Activated T-cell treated with anti-CD3 and anti-CD28 coated beads, Interleukin-2, amount 50 U/mL, for 72 hours (primary cell): ENCODE data around the gene NR3C2. TPM values are rescaled to one million over a fixed set of nuclear protein-coding genes. Genes with fewer than 3 reads are reported as not detected.

ENCODE experiments used
- ATAC-seq, 2 donors: fragments of 150-1000 bp; cut with Tn5 transposase; replicated peaks in 1 of 2; 2 replicates each; pipeline ENCODE4 v1.10.0; 2021; ENCODE audit warnings: moderate library complexity in 2 of 2, mild to moderate bottlenecking in 1 of 2
- DNase-seq, 2 donors: peaks; one replicate each; pipeline ENCODE4 v3.0.0; 2021 to 2022; ENCODE audit warnings: mixed read lengths in 1 of 2
- H3K27ac Mint-ChIP-seq: one replicate; pipeline ENCODE4 v1.8.0; 2022; ENCODE audit warnings: mild to moderate bottlenecking, moderate library complexity, mixed read lengths
- H3K27me3 Mint-ChIP-seq: one replicate; pipeline ENCODE4 v1.8.0; 2022; ENCODE audit warnings: low read depth, mixed read lengths
- H3K36me3 Mint-ChIP-seq, 2 donors: one replicate each; pipeline ENCODE4 v1.8.0; 2022; ENCODE audit warnings: mixed read lengths in 2 of 2, mild to moderate bottlenecking in 1 of 2; ENCODE audit not compliant: insufficient read depth in 2 of 2
- H3K4me1 Mint-ChIP-seq: one replicate; pipeline ENCODE4 v1.8.0; 2022; ENCODE audit warnings: low read depth, mixed read lengths
- H3K4me3 Mint-ChIP-seq, 2 donors: one replicate each; pipeline ENCODE4 v1.8.0; 2022; ENCODE audit warnings: mild to moderate bottlenecking in 2 of 2, mixed read lengths in 2 of 2, moderate library complexity in 2 of 2
- H3K9me3 Mint-ChIP-seq, 2 donors: one replicate each; pipeline ENCODE4 v1.8.0; 2022; ENCODE audit warnings: mixed read lengths in 2 of 2
- total RNA-seq, 2 donors: library from RNA; stranded (reverse); gene quantifications; one replicate each; pipeline ENCODE4 v1.2.3, GENCODE V29; 2022

The NR3C2 gene
- total RNA-seq, 2 donors from 2014 or later, result 6.2 to 8.0 TPM

GRCh38 chr4:148376151-148376550 lies 66.1 kb downstream of the NR3C2 start:
- H3K27me3 Mint-ChIP-seq, result no peaks in the 10 kb centered on the region
- peaks cover 15% of the 10 kb centered on the region for H3K4me1 Mint-ChIP-seq
- peak overlapping the region; percentile 97 for H3K27ac Mint-ChIP-seq
- peak in 1 of 2 donors; percentile 49 for ATAC-seq
- no peaks in the 10 kb centered on the region for H3K36me3 Mint-ChIP-seq
- no peaks in the 10 kb centered on the region for H3K9me3 Mint-ChIP-seq
- peak in 1 of 2 donors; percentile 15 for DNase-seq
- peak overlapping the region; percentile 58 to 89 for H3K4me3 Mint-ChIP-seq

DNA sequence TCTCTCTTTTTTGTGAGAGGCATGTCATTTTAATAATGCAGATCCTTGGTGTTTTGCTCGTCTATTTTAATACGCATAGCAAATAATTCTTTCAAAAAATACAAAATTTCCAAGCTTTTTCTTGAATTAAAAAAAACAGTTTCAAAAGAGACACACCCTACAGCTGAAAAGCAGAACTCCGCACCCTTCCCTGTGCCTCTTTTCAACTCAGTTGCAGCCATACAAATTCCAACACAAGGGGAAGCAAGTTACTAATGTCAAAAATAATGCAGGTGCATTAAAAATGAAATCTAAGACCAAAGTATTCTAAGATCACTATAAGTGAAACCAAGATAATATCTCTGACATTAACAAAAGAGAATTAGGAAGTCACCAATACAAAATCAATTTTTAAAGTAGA lies 66.6 kb downstream of the NR3C2 start:
- no peaks in the 10 kb centered on the region for H3K27me3 Mint-ChIP-seq
- H3K4me3 Mint-ChIP-seq, result peak overlapping the region; percentile 58 to 66
- peak overlapping the region; percentile 97 for H3K27ac Mint-ChIP-seq
- ATAC-seq (no peak), DNase-seq (no peak)
- no peaks in the 10 kb centered on the region for H3K9me3 Mint-ChIP-seq
- no peaks in the 10 kb centered on the region for H3K36me3 Mint-ChIP-seq
- H3K4me1 Mint-ChIP-seq, result peaks cover 15% of the 10 kb centered on the region

DNA sequence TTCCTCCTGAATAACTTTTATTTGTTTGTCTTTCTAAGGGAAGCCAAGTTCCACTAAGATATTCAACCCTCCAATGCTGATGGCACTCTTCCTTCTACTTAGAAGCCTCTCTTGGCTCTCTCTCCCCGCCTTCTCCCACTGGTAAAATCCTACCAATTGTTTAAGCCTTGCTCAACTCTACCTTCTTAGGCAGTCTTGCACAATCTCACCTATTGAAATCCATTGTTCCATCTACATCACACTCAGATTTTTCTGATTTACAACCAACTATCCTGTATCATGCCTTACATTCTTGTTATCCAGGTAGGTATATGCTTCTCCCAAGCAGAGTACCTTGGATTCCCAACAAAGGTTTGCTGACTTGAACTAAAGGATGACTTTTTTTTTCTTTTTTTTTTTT lies 69.1 kb downstream of the NR3C2 start:
- Mint-ChIP-seq H3K27me3 (no peaks in the 10 kb centered on the region), H3K4me3 (no peak overlapping the region), H3K4me1 (peaks cover 11% of the 10 kb centered on the region), H3K9me3 (no peaks in the 10 kb centered on the region), H3K36me3 (no peaks in the 10 kb centered on the region), H3K27ac (no peak overlapping the region)
- ATAC-seq (no peak), DNase-seq (no peak)

DNA sequence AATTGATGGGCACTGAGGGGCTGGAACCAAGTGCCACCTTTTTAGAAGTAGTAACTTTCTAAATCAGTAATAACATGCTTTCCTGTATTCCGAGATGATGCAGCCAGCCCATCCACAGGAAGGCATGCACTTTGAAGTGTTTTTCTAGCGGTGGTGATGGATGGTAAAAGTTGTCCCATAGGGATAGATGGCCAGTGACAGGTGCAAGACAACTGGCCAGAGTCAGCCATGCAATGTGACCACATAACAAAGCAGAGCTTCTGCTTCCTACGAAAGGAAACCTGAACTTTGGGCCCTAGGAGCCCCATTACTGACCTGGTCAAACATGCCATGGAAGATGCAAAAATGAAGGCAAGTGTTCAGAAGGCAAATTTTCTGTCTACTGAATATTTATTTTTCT lies 72.3 kb downstream of the NR3C2 start:
- no peaks in the 10 kb centered on the region for H3K9me3 Mint-ChIP-seq
- no peaks in the 10 kb centered on the region for H3K27me3 Mint-ChIP-seq
- ATAC-seq (no peak), DNase-seq (no peak)
- peaks cover 5% of the 10 kb centered on the region for H3K4me1 Mint-ChIP-seq
- no peak overlapping the region for H3K27ac Mint-ChIP-seq
- no peaks in the 10 kb centered on the region for H3K36me3 Mint-ChIP-seq
- H3K4me3 Mint-ChIP-seq, result no peak overlapping the region

- Mint-ChIP-seq H3K4me1 (peaks cover 5% of the 10 kb centered on the region), H3K27ac (no peak overlapping the region), H3K36me3 (peaks cover 0 to 2% of the 10 kb centered on the region in 2 donors), H3K9me3 (no peaks in the 10 kb centered on the region), H3K27me3 (no peaks in the 10 kb centered on the region), H3K4me3 (peak overlapping the region in 1 of 2 donors; percentile 1)
- ATAC-seq (no peak), DNase-seq (no peak)
These were observed 74.5 kb downstream of the NR3C2 start for GRCh38 chr4:148367756-148368155.

DNA sequence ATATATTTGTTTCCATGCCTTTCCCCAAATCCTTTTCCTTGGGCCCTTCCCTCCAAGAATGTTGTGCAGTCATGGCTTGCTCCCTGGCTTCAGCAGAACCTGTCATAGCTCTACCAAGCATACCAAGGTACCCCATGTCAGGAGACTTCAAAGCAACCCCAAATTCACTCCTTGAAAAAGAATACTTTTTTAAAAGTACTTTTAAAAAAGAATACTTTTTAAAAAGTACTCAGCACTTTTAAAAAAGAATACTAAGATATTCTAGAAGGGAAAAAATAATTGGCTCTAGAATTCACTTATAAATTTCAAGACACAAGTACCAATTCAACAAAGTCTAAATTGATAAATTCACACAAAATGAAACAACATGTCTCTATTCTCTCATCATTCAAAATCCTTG lies 76.0 kb downstream of the NR3C2 start:
- no peaks in the 10 kb centered on the region for H3K27me3 Mint-ChIP-seq
- peak overlapping the region in 1 of 2 donors; percentile 24 for H3K4me3 Mint-ChIP-seq
- peaks cover 5% of the 10 kb centered on the region for H3K4me1 Mint-ChIP-seq
- DNase-seq, result no peak
- no peak for ATAC-seq
- H3K9me3 Mint-ChIP-seq, result no peaks in the 10 kb centered on the region
- H3K36me3 Mint-ChIP-seq, result peaks cover 0 to 2% of the 10 kb centered on the region in 2 donors
- H3K27ac Mint-ChIP-seq, result no peak overlapping the region

- Mint-ChIP-seq H3K27ac (no peak overlapping the region), H3K36me3 (peaks cover 0 to 2% of the 10 kb centered on the region in 2 donors), H3K4me1 (peaks cover 10% of the 10 kb centered on the region), H3K27me3 (no peaks in the 10 kb centered on the region), H3K4me3 (no peak overlapping the region), H3K9me3 (no peaks in the 10 kb centered on the region)
- DNase-seq (no peak), ATAC-seq (no peak)
These were observed 77.7 kb downstream of the NR3C2 start for GRCh38 chr4:148364525-148364924.

- DNase-seq (no peak), ATAC-seq (no peak)
- peak overlapping the region; percentile 21 for H3K27ac Mint-ChIP-seq
- no peaks in the 10 kb centered on the region for H3K9me3 Mint-ChIP-seq
- peaks cover 28% of the 10 kb centered on the region for H3K4me1 Mint-ChIP-seq
- H3K27me3 Mint-ChIP-seq, result no peaks in the 10 kb centered on the region
- H3K4me3 Mint-ChIP-seq, result peak overlapping the region; percentile 54 to 72
- peaks cover 0 to 2% of the 10 kb centered on the region in 2 donors for H3K36me3 Mint-ChIP-seq
These were observed 82.4 kb downstream of the NR3C2 start for GRCh38 chr4:148359769-148360168.

- no peaks in the 10 kb centered on the region for H3K36me3 Mint-ChIP-seq
- H3K4me3 Mint-ChIP-seq, result peak overlapping the region; percentile 25 to 72
- H3K9me3 Mint-ChIP-seq, result no peaks in the 10 kb centered on the region
- H3K27ac Mint-ChIP-seq, result peak overlapping the region; percentile 75
- peaks cover 28% of the 10 kb centered on the region for H3K4me1 Mint-ChIP-seq
- H3K27me3 Mint-ChIP-seq, result no peaks in the 10 kb centered on the region
- ATAC-seq, result peak in 1 of 2 donors; percentile 61
- DNase-seq, result peak in 1 of 2 donors; percentile 8
These were observed 86.6 kb downstream of the NR3C2 start for GRCh38 chr4:148355442-148356123.

DNA sequence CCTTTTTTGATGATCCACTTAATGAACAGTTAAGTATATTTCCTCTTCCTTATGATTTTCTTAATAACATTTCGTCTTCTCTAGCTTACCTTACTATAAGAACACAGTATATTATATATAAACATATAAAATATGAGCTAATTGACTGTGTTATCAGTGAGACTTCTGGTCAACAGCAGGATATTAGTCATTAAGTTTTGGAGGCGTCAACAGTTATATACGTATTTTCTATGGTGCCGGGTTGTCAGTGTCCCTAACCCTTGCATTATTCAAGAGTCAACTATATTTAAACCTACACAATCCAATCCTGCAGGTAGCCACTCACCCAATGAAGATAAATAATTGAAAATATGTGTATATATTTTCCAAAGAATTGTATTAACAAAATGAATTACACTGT lies 88.0 kb downstream of the NR3C2 start:
- DNase-seq (no peak), ATAC-seq (no peak)
- no peak overlapping the region for H3K4me3 Mint-ChIP-seq
- peaks cover 27% of the 10 kb centered on the region for H3K4me1 Mint-ChIP-seq
- H3K27ac Mint-ChIP-seq, result no peak overlapping the region
- H3K36me3 Mint-ChIP-seq, result no peaks in the 10 kb centered on the region
- no peaks in the 10 kb centered on the region for H3K27me3 Mint-ChIP-seq
- H3K9me3 Mint-ChIP-seq, result no peaks in the 10 kb centered on the region

DNA sequence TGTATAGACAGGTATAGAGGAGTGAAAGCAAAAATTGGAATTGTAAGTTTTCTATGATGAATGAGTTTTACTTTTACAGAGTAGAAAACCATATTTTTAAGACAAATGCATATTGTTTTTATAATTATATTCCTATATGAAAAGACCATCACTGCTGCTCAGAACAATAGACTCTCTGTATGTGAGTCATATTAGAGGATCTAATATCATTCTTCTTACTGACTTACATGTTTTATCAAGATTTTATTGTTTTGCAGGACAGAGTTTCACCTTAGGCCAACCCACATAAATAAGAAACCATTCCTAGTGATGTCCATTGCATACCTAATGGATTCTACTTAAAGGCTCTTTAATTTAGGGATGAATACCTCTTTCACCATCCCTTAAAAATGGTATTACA lies 88.6 kb downstream of the NR3C2 start:
- H3K4me1 Mint-ChIP-seq, result peaks cover 27% of the 10 kb centered on the region
- H3K27me3 Mint-ChIP-seq, result no peaks in the 10 kb centered on the region
- ATAC-seq (no peak), DNase-seq (no peak)
- H3K9me3 Mint-ChIP-seq, result no peaks in the 10 kb centered on the region
- no peak overlapping the region for H3K27ac Mint-ChIP-seq
- no peaks in the 10 kb centered on the region for H3K36me3 Mint-ChIP-seq
- H3K4me3 Mint-ChIP-seq, result no peak overlapping the region

- H3K4me1 Mint-ChIP-seq, result peaks cover 36% of the 10 kb centered on the region
- H3K36me3 Mint-ChIP-seq, result no peaks in the 10 kb centered on the region
- DNase-seq, result no peak
- H3K4me3 Mint-ChIP-seq, result peak overlapping the region in 1 of 2 donors; percentile 61
- peaks cover 0 to 6% of the 10 kb centered on the region in 2 donors for H3K9me3 Mint-ChIP-seq
- peak overlapping the region; percentile 43 for H3K27ac Mint-ChIP-seq
- ATAC-seq, result peak; percentile 13 to 78
- H3K27me3 Mint-ChIP-seq, result no peaks in the 10 kb centered on the region
These were observed 93.1 kb downstream of the NR3C2 start for GRCh38 chr4:148349153-148349552.

- no peak overlapping the region for H3K27ac Mint-ChIP-seq
- no peaks in the 10 kb centered on the region for H3K27me3 Mint-ChIP-seq
- no peak for ATAC-seq
- no peak overlapping the region for H3K4me3 Mint-ChIP-seq
- H3K4me1 Mint-ChIP-seq, result peaks cover 36% of the 10 kb centered on the region
- peaks cover 0 to 6% of the 10 kb centered on the region in 2 donors for H3K9me3 Mint-ChIP-seq
- H3K36me3 Mint-ChIP-seq, result no peaks in the 10 kb centered on the region
- DNase-seq, result no peak
These were observed 95.6 kb downstream of the NR3C2 start for GRCh38 chr4:148346657-148347056.

DNA sequence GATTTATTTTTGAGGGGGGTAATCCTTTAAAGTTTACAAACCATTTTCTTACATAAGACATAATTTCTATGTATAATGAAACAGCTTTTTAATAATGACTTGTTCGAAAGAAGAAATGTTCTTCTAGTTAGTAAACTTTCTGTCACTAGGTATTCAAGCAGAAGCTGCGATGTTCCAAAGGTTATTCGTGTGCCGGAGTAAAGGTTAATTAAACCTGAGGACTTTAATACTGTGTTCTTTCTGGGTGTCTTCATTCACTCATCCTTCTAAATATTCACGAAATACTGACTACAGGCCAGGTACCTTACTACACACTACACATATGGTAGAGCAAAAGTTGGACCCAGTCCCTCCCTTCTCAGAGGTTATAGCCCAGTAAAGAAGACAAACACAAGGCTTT lies 96.7 kb downstream of the NR3C2 start:
- Mint-ChIP-seq H3K4me3 (no peak overlapping the region), H3K36me3 (no peaks in the 10 kb centered on the region), H3K27me3 (no peaks in the 10 kb centered on the region), H3K4me1 (peaks cover 36% of the 10 kb centered on the region), H3K9me3 (peaks cover 2 to 10% of the 10 kb centered on the region in 2 donors), H3K27ac (no peak overlapping the region)
- ATAC-seq, result no peak
- no peak for DNase-seq
